B cell (primary cell): ENCODE results near the gene FMN1. TPM values are rescaled to one million over a fixed set of nuclear protein-coding genes. Genes with fewer than 3 reads are reported as not detected.

Experiments
- ATAC-seq: fragments of 200-7000 bp; cut with Tn5 transposase; one replicate; pipeline ENCODE4 v1.10.0; 2021; ENCODE audit warnings: low read depth, mild to moderate bottlenecking, moderate number of reproducible peaks, moderate library complexity
- CTCF ChIA-PET: fragments of 350-600 bp; sonication (Branson Sonifier 250); formaldehyde crosslinking; loops from one replicate; lab custom pipeline; 2021; ENCODE audit warnings: antibody characterized with exemption, inconsistent platforms; lab: Charles Lee
- POLR2A ChIA-PET: fragments of 350-600 bp; sonication (Branson Sonifier 250); formaldehyde crosslinking; loops from one replicate; lab custom pipeline; 2021; ENCODE audit warnings: antibody characterized with exemption; lab: Charles Lee
- DNase-seq: peaks from one replicate; pipeline ENCODE4 v3.0.0; 2013
- H2AFZ ChIP-seq: 2 replicates; pipeline ENCODE4 v1.6.1; 2012; ENCODE audit warnings: mild to moderate bottlenecking, low read depth, low read length; ENCODE audit not compliant: insufficient read depth, poor library complexity, severe bottlenecking
- H3K27ac ChIP-seq, 2 donors: 1 replicate in 1 of 2; 2 replicates in 1 of 2; pipeline ENCODE4 v1.5.1; 2012 to 2013; ENCODE audit warnings: low read length in 2 of 2, mild to moderate bottlenecking in 2 of 2, moderate library complexity in 1 of 2
- H3K27me3 ChIP-seq, 4 experiments: fragments of 200-600 bp in 1 of 4; sonication (generic) in 1 of 4; replicated peaks in 1 of 4; 1 replicate in 2 of 4; 2 replicates in 2 of 4; pipeline versions ENCODE4 v1.6.1 to v1.7.0; 2013 to 2016; ENCODE audit warnings: low read length in 3 of 4, mild to moderate bottlenecking in 2 of 4, mixed read lengths in 1 of 4, moderate library complexity in 1 of 4; ENCODE audit not compliant: insufficient read depth in 4 of 4, control insufficient read depth in 3 of 4; ENCODE audit errors: control extremely low read depth in 1 of 4
- H3K36me3 ChIP-seq, 2 experiments: replicated peaks in 1 of 2; 1 replicate in 1 of 2; 2 replicates in 1 of 2; pipeline versions ENCODE4 v1.6.1 to v1.7.1; 2013; ENCODE audit warnings: low read length in 1 of 2; ENCODE audit not compliant: insufficient read depth in 2 of 2, control insufficient read depth in 1 of 2; ENCODE audit errors: control extremely low read depth in 1 of 2, extremely low read depth in 1 of 2
- H3K4me1 ChIP-seq, 2 donors: fragments of 200-600 bp in 1 of 2; sonication (generic) in 1 of 2; 1 replicate in 1 of 2; 2 replicates in 1 of 2; pipeline versions ENCODE4 v1.5.1 to v1.6.1; 2013 to 2017; ENCODE audit warnings: low read length in 2 of 2; ENCODE audit not compliant: control insufficient read depth in 2 of 2, insufficient read depth in 2 of 2
- H3K4me2 ChIP-seq: replicated peaks from 2 replicates; pipeline ENCODE3; 2012; ENCODE audit warnings: mild to moderate bottlenecking, low read depth, low read length; ENCODE audit not compliant: poor library complexity, severe bottlenecking
- H3K4me3 ChIP-seq, 5 experiments: fragments of 200-600 bp in 1 of 5; sonication (generic) in 1 of 5; 1 replicate in 3 of 5; 2 replicates in 2 of 5; pipeline versions ENCODE4 v1.5.1 to v1.7.0; 2011 to 2016; ENCODE audit warnings: low read length in 4 of 5, mild to moderate bottlenecking in 4 of 5, low read depth in 2 of 5, control low read depth in 1 of 5, moderate library complexity in 1 of 5; ENCODE audit not compliant: insufficient read depth in 1 of 5; ENCODE audit errors: control extremely low read depth in 1 of 5, extremely low read depth in 1 of 5
- H3K79me2 ChIP-seq: fragments of 200-600 bp; sonication (generic); one replicate; pipeline ENCODE4 v1.6.0; 2016; ENCODE audit warnings: low read length; ENCODE audit not compliant: control insufficient read depth, insufficient read depth
- H3K9ac ChIP-seq: fragments of 200-600 bp; sonication (generic); 2 replicates; pipeline ENCODE4 v1.6.1; 2017; ENCODE audit warnings: mild to moderate bottlenecking, low read length, moderate library complexity
- H3K9me3 ChIP-seq, 3 donors: one replicate each; pipeline versions ENCODE4 v1.6.1 to v1.7.1; 2013; ENCODE audit warnings: low read length in 2 of 3; ENCODE audit not compliant: control insufficient read depth in 2 of 3, insufficient read depth in 1 of 3; ENCODE audit errors: control extremely low read depth in 1 of 3
- H4K20me1 ChIP-seq: 2 replicates; pipeline ENCODE4 v1.6.0; 2012; ENCODE audit warnings: mild to moderate bottlenecking, low read length; ENCODE audit not compliant: insufficient read depth, control insufficient read depth, poor library complexity, severe bottlenecking
- H3K27ac Mint-ChIP-seq: one replicate; pipeline ENCODE4 v1.8.0; 2021; ENCODE audit warnings: mixed read lengths
- H3K27me3 Mint-ChIP-seq: one replicate; pipeline ENCODE4 v1.8.0; 2021; ENCODE audit warnings: mixed read lengths
- H3K4me1 Mint-ChIP-seq: one replicate; pipeline ENCODE4 v1.8.0; 2021; ENCODE audit warnings: mixed read lengths
- H3K4me3 Mint-ChIP-seq: one replicate; pipeline ENCODE4 v1.8.0; 2021; ENCODE audit warnings: mixed read lengths
- H3K9me3 Mint-ChIP-seq: one replicate; pipeline ENCODE4 v1.8.0; 2022; ENCODE audit warnings: mixed read lengths; ENCODE audit not compliant: insufficient read depth
- EZH2 ChIP-seq: IDR thresholded peaks from 2 replicates; pipeline ENCODE4 v1.6.1; 2012; ENCODE audit warnings: borderline replicate concordance, low read depth, mild to moderate bottlenecking, moderate library complexity, low read length; ENCODE audit not compliant: insufficient read depth, poor library complexity, severe bottlenecking
- WGBS: methylation state at CpG from one replicate; pipeline ENCODE4 v1.1.5; 2013; ENCODE audit warnings: missing lambda C conversion rate; ENCODE audit not compliant: insufficient coverage; 5-methylcytosine and 5-hydroxymethylcytosine counted together
- intact Hi-C: fragments of 100-400 bp; cut with micrococcal nuclease; formaldehyde crosslinking; loops from one replicate; pipeline ENCODE4 v1.10.0; 2022
- polyA plus RNA-seq: library from polyadenylated mRNA; depleted of rRNA; stranded (reverse); fragments of >200 nt; gene quantifications from 2 replicates; pipeline ENCODE4 v1.2.3, GENCODE V29; 2012
- total RNA-seq, 2 donors: library from RNA; stranded (reverse); fragments of 120-200 nt in 1 of 2; gene quantifications; 1 replicate in 1 of 2; 2 replicates in 1 of 2; pipeline versions ENCODE4 v1.2.3 to v1.2.4, GENCODE V29; 2013 to 2022
- TF ChIP-seq, protein P1 (sequence below): fragments of 200-600 bp; IDR thresholded peaks from one replicate; pipeline ENCODE4 v1.8.0; 2022; ENCODE audit warnings: antibody characterized with exemption, mild to moderate bottlenecking

FMN1 gene
- total and polyA plus RNA-seq, 2 donors (not counting 1 experiment from before 2014, with no cell fraction given) = 0.21 to 0.96 TPM

DNA sequence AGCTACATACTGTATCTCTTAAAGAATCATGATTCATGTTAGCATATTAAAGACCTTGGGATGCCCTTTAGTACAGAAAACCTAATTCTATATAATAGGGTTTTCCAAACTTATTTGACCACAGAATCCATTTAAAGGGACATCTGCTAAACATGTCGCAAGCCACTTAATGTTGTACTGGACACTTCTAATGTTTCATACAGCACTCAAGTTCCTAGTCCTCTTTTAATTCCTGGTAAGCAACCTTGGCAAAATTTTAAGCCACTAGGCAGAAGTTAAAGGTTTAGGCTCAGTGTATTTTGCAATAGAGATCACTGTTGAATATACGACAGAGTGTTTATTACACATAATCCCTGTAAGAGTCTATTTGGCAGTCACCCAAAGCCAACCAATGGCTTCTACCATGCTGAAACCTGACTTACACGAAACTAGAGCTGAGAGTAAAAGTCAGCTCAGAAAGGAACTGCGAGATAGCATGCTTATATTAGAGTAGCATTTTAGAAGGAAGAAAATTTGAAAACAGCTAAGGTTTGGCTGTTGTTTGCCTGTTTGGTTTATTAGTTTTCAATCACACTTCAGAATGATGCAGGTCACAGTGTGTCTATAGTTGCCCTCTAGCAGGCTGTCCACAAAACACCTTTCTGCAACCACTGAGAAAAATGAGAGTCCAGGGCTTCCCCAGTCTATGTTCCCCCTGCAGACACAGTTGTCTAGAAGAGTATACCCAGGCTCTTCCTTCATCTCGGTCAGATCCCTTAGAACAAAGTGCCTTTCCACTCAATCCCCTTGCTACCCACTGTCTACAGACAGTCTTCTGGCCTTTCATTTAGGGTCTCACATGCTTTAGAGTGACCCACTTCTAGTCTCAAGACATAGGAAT, 104.4 kb downstream of the FMN1 start:
- DNase-seq (no peak), ATAC-seq (no peak)
- H3K4me3 Mint-ChIP-seq = no peak overlapping the region
- H3K27me3 Mint-ChIP-seq = peaks cover 7% of the 10 kb centered on the region
- Histone ChIP-seq H3K9ac (no peak overlapping the region), H3K4me2 (no peak overlapping the region), H3K4me3 (no peak overlapping the region), H3K79me2 (no peaks in the 10 kb centered on the region), H3K9me3 (no peaks in the 10 kb centered on the region), H3K27me3 (no peaks in the 10 kb centered on the region), H2AFZ (no peak overlapping the region), H3K36me3 (no peaks in the 10 kb centered on the region), H3K4me1 (no peaks in the 10 kb centered on the region), H3K27ac (no peak overlapping the region), H4K20me1 (no peaks in the 10 kb centered on the region)
- H3K27ac Mint-ChIP-seq = no peak overlapping the region
- intact Hi-C loops = no loop called here
- ChIA-PET CTCF (interaction anchor here (4.7 kb wide), 1 partner anchor 611 kb away, joined by 31 read pairs; no protein-coding TSS in a partner anchor), POLR2A (no interaction called here)
- H3K4me1 Mint-ChIP-seq = no peaks in the 10 kb centered on the region
- TF ChIP-seq EZH2 = no peak
- TF ChIP-seq, protein P1, sequence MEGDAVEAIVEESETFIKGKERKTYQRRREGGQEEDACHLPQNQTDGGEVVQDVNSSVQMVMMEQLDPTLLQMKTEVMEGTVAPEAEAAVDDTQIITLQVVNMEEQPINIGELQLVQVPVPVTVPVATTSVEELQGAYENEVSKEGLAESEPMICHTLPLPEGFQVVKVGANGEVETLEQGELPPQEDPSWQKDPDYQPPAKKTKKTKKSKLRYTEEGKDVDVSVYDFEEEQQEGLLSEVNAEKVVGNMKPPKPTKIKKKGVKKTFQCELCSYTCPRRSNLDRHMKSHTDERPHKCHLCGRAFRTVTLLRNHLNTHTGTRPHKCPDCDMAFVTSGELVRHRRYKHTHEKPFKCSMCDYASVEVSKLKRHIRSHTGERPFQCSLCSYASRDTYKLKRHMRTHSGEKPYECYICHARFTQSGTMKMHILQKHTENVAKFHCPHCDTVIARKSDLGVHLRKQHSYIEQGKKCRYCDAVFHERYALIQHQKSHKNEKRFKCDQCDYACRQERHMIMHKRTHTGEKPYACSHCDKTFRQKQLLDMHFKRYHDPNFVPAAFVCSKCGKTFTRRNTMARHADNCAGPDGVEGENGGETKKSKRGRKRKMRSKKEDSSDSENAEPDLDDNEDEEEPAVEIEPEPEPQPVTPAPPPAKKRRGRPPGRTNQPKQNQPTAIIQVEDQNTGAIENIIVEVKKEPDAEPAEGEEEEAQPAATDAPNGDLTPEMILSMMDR = no peak
- H3K9me3 Mint-ChIP-seq = no peaks in the 10 kb centered on the region
- WGBS = 93% methylated on average over 2 of the region's 5 CpGs
